ENCODE measurements around the gene TMEM215. TPM values are rescaled to one million over a fixed set of nuclear protein-coding genes. Genes with fewer than 3 reads are reported as not detected.

The TMEM215 gene, protein sequence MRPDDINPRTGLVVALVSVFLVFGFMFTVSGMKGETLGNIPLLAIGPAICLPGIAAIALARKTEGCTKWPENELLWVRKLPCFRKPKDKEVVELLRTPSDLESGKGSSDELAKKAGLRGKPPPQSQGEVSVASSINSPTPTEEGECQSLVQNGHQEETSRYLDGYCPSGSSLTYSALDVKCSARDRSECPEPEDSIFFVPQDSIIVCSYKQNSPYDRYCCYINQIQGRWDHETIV
- not detected for total RNA-seq
- polyA plus RNA-seq: not detected
- total RNA-seq: 0 reads per million in 6 experiments

- Mint-ChIP-seq H3K27ac (peak within 1 kb of the TSS in 1 of 10 donors; percentile 35), H3K27me3 (peaks cover 35 to 65% (median 50%) of the 10 kb centered on the region in 5 donors), H3K36me3 (peaks cover 0 to 3% (median 0%) of the 10 kb centered on the region in 3 donors), H3K4me1 (peaks cover 0 to 2% (median under 1%) of the 10 kb centered on the region in 4 donors), H3K4me3 (no peak within 1 kb of the TSS), H3K9me3 (peaks cover 0 to 2% (median 0%) of the 10 kb centered on the region in 9 donors)
- POLR2A ChIA-PET: no interaction called here
- ATAC-seq (no peak), DNase-seq (peak in 1 of 10 donors; percentile 4)
These were observed at the start of gene TMEM215 for GRCh38 chr9:32783168-32783891. Gene TMEM215 (plus strand): TSS chr9:32783540. CDS start chr9:32784184, 644 bp downstream.

GRCh38 chr9:32735476-32735875 lies 47.9 kb upstream of the TMEM215 start:
- ATAC-seq: no peak
- Mint-ChIP-seq H3K27ac (no peak overlapping the region), H3K4me3 (no peak overlapping the region), H3K36me3 (no peaks in the 10 kb centered on the region), H3K4me1 (no peaks in the 10 kb centered on the region), H3K27me3 (peaks cover 1 to 8% (median 2%) of the 10 kb centered on the region in 5 donors), H3K9me3 (peaks cover 0 to 7% (median 3%) of the 10 kb centered on the region in 9 donors)
- no peak for DNase-seq
- POLR2A ChIA-PET: no interaction called here

DNA sequence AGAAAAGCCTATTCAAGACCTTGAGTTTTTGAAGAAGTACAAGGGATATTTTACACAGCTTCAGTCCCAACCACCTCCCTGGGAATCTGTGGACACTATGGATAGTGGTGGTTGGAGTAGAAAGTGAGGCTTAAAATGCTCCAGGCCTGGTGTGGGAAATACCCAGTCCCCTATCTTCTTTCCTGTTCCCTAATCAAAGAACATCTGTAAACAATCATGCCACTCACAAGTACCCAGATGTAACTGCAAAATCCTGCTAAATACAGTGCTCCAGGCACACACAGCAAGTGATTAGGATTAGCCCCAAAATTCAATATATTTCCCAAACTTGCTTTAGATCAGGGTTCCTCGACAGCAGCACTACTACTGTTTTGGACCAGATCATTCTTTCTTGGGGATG lies 46.0 kb upstream of the TMEM215 start:
- DNase-seq (no peak), ATAC-seq (no peak)
- Mint-ChIP-seq H3K4me3 (no peak overlapping the region), H3K36me3 (no peaks in the 10 kb centered on the region), H3K27ac (no peak overlapping the region), H3K27me3 (peaks cover 1 to 9% (median 6%) of the 10 kb centered on the region in 5 donors), H3K4me1 (no peaks in the 10 kb centered on the region), H3K9me3 (peaks cover 0 to 15% (median 3%) of the 10 kb centered on the region in 9 donors)
- POLR2A ChIA-PET: no interaction called here

DNA sequence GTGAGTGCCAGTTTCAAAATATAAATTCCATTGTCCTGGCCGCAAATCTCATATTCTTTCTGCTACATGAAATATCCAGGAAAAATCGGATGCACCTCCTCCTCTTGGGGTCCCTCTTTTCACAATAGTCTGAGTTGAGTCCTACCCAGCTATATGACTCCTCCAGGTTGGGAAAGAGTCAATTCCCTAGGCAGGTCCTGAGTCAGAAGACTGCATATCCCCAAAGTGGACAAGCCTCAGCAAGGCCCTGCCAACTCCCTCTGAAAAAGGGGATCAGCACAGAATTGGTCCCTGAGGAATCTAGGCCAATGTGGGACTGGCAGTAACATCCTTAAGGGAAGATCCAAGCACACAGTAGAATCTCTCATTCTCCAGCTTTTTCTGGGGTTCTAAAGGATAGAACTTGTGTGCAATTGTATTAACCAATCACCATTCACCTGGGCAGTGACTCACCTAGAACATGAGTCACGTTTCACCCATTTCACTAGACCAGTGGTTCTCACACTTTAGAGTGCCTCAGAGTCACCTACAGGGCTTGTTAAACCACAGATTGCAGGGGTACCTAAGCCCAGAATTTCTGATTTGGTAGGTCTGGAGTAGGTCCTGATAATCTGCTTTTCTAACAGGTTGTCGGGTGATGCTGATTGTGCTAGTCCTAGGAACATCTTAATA lies 44.7 kb upstream of the TMEM215 start:
- Mint-ChIP-seq H3K9me3 (peaks cover 3 to 19% (median 14%) of the 10 kb centered on the region in 9 donors), H3K27ac (no peak overlapping the region), H3K36me3 (no peaks in the 10 kb centered on the region), H3K4me3 (no peak overlapping the region), H3K27me3 (peaks cover 2 to 13% (median 6%) of the 10 kb centered on the region in 5 donors), H3K4me1 (no peaks in the 10 kb centered on the region)
- DNase-seq: no peak
- no peak for ATAC-seq
- POLR2A ChIA-PET: no interaction called here

DNA sequence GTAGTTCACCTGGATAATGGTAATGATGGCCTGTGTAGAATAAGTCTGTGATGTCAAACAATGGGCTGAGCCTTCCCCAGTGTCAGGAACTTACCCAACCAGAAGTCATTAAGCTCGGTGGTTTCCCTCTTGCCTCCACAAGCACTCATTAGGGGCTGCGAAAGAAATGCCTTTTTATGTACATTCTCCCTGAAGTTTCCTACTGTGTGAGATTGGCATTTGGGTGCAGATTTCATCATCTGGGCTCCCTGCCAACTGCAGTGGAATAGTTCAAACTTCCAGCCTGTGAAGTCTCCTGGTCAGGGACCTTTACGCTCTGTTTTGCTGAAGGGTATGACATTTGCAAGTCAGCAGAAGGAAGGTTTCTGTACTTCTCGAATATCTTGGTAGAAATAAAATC lies 41.6 kb upstream of the TMEM215 start:
- H3K36me3 Mint-ChIP-seq: no peaks in the 10 kb centered on the region
- POLR2A ChIA-PET: no interaction called here
- peaks cover 0 to 9% (median 6%) of the 10 kb centered on the region in 5 donors for H3K27me3 Mint-ChIP-seq

DNA sequence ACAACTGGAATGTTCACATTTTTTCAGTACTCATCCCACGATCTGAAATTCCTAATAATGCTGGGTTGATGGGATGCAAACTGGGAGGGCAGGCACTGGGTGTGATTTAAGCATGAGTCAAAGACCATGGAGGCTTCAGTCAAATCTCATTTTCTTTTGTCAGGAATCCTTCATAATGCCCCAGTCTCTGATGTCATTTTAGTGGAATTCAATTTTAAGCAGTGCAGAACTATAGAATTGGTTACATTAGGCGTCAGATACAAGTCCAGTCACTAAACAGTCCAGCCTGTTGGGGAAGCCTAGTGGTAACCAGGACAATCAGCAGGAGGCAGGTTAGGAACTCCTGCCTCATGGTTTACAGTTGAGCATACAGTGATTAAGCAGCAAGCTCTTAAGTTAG lies 41.0 kb upstream of the TMEM215 start:
- ATAC-seq: no peak
- no peak overlapping the region for H3K4me3 Mint-ChIP-seq
- peaks cover 0 to 26% (median 16%) of the 10 kb centered on the region in 9 donors for H3K9me3 Mint-ChIP-seq
- no peak overlapping the region for H3K27ac Mint-ChIP-seq
- DNase-seq: no peak
- H3K36me3 Mint-ChIP-seq: no peaks in the 10 kb centered on the region
- no peaks in the 10 kb centered on the region for H3K4me1 Mint-ChIP-seq
- POLR2A ChIA-PET: no interaction called here
- peaks cover 0 to 9% (median 6%) of the 10 kb centered on the region in 5 donors for H3K27me3 Mint-ChIP-seq

More for the DNA sequence above, 41.6 kb upstream of the TMEM215 start:
- no peak overlapping the region for H3K27ac Mint-ChIP-seq
- H3K4me3 Mint-ChIP-seq: no peak overlapping the region
- no peak for DNase-seq
- ATAC-seq: no peak
- no peaks in the 10 kb centered on the region for H3K4me1 Mint-ChIP-seq
- H3K9me3 Mint-ChIP-seq: peaks cover 0 to 26% (median 16%) of the 10 kb centered on the region in 9 donors

DNA sequence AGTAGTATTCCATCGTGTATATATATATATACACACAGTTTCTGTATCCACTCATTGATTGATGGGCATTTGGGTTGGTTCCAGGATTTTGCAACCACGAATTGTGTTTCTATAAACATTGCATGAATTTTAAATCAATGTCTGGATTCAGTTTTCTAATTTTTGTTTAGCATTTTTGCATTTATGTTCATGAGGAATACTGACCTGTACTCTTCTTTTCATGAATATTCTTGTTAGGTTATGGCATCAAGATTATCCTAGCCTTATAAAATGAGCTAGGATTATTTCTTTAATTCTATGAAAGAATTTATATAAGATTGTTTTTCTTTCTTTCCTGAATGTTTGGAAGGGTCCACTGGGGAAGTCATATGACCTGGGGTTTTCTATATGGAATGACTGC lies 35.3 kb upstream of the TMEM215 start:
- no peak overlapping the region for H3K4me3 Mint-ChIP-seq
- ATAC-seq (no peak), DNase-seq (no peak)
- H3K4me1 Mint-ChIP-seq: no peaks in the 10 kb centered on the region
- H3K27me3 Mint-ChIP-seq: peaks cover 0 to 18% (median 10%) of the 10 kb centered on the region in 5 donors
- no peak overlapping the region for H3K27ac Mint-ChIP-seq
- POLR2A ChIA-PET: no interaction called here
- peaks cover 0 to 20% (median 9%) of the 10 kb centered on the region in 9 donors for H3K9me3 Mint-ChIP-seq
- H3K36me3 Mint-ChIP-seq: no peaks in the 10 kb centered on the region

GRCh38 chr9:32755730-32756129 lies 27.6 kb upstream of the TMEM215 start:
- POLR2A ChIA-PET: no interaction called here
- no peak for ATAC-seq
- Mint-ChIP-seq H3K4me3 (no peak overlapping the region), H3K27me3 (peaks cover 7 to 43% (median 11%) of the 10 kb centered on the region in 5 donors), H3K36me3 (no peaks in the 10 kb centered on the region), H3K9me3 (peaks cover 0 to 10% (median 3%) of the 10 kb centered on the region in 9 donors), H3K4me1 (no peaks in the 10 kb centered on the region), H3K27ac (no peak overlapping the region)
- no peak for DNase-seq

- no peak for DNase-seq
- no peak overlapping the region for H3K27ac Mint-ChIP-seq
- no peaks in the 10 kb centered on the region for H3K4me1 Mint-ChIP-seq
- ATAC-seq: no peak
- H3K9me3 Mint-ChIP-seq: peaks cover 0 to 6% (median 0%) of the 10 kb centered on the region in 9 donors
- POLR2A ChIA-PET: no interaction called here
- H3K36me3 Mint-ChIP-seq: no peaks in the 10 kb centered on the region
- H3K4me3 Mint-ChIP-seq: no peak overlapping the region
- H3K27me3 Mint-ChIP-seq: peaks cover 7 to 14% (median 7%) of the 10 kb centered on the region in 5 donors
These were observed 19.2 kb upstream of the TMEM215 start for GRCh38 chr9:32764139-32764538.

DNA sequence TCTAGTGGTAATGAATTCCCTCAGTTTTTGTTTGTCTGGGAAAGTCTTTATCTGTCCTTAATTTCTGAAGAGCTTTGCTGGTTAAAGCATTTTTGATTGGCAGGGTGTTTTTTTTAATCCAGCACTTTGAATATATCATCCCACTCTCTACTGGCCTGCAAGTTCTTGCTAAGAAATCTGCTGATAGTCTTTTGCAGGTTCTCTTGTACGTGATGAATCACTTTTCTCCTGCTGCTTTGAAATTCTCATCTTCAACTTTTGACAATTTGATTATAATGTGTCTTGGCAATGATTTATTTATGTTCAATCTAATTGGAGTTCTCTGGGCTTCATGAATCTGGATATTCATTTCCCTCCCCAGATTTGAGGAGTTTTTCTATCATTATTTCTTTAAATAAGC lies 8.1 kb upstream of the TMEM215 start:
- Mint-ChIP-seq H3K9me3 (peaks cover 14 to 57% (median 40%) of the 10 kb centered on the region in 9 donors), H3K36me3 (peaks cover 0 to 27% (median 0%) of the 10 kb centered on the region in 3 donors)

DNA sequence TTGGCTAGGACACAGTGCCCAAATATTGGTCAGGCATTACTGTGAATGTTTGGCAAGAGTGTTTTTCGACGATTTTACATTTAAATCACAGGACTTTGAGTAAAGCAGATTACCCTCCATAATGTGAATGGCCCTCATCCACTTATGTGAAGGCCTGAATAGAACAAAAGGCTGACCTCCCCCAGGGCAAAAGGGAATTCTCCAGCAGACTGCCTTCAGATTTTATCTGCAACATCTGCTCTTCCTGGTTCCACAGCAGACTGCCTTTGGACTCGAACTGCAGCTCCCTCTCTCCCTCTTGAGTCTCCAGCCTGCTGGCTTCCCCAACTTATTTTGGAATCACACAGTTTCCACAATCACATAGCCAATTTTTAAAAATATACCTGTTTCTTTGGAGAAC lies 7.1 kb upstream of the TMEM215 start:
- POLR2A ChIA-PET: no interaction called here
- no peak overlapping the region for H3K4me3 Mint-ChIP-seq
- DNase-seq (no peak), ATAC-seq (no peak)
- H3K27me3 Mint-ChIP-seq: peaks cover 19 to 54% (median 28%) of the 10 kb centered on the region in 5 donors
- peaks cover 14 to 53% (median 38%) of the 10 kb centered on the region in 9 donors for H3K9me3 Mint-ChIP-seq
- no peaks in the 10 kb centered on the region for H3K4me1 Mint-ChIP-seq
- peaks cover 0 to 27% (median 0%) of the 10 kb centered on the region in 3 donors for H3K36me3 Mint-ChIP-seq
- H3K27ac Mint-ChIP-seq: no peak overlapping the region

More for the DNA sequence above, 8.1 kb upstream of the TMEM215 start:
- POLR2A ChIA-PET: no interaction called here
- no peak overlapping the region for H3K27ac Mint-ChIP-seq
- H3K27me3 Mint-ChIP-seq: peaks cover 12 to 45% (median 20%) of the 10 kb centered on the region in 5 donors
- no peaks in the 10 kb centered on the region for H3K4me1 Mint-ChIP-seq
- ATAC-seq (no peak), DNase-seq (no peak)
- no peak overlapping the region for H3K4me3 Mint-ChIP-seq

DNA sequence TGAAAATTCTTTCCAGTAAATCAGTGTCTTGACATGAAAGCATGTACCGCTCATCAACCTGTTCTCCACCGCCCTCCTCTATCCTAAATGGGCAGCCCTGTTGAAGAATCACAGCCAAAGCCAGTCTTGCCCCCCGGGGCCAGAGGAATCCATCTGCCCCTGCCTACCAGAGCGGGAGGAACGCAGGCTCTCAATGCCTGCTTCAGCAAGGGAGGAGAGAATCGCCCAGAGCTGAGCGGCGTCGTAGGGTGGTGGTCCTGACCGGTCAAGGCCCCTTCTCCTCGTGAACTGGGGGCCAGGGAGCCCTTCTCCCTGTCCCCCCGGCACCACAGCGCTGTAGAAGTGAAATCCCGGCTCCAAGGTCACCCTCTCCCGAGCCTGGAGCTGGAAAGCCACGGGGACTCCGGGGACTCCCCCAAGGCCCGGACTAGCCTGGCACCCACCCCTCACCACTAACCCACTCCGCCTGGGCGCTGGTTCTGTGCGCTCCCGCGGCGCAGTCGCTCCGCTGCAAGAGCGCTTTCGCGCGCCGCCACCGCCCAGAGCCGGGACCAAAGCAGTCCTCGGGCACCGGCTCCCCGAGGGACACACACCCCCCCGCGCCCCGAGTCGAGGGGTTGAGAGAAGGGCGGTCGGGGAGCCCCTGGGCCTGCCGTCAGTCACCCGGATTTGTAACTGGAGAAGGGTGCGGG lies 718 bp upstream of the TMEM215 start:
- H3K9me3 Mint-ChIP-seq: peaks cover 0 to 7% (median 0%) of the 10 kb centered on the region in 9 donors
- no peak overlapping the region for H3K4me3 Mint-ChIP-seq
- POLR2A ChIA-PET: no interaction called here
- ATAC-seq (no peak), DNase-seq (peak in 1 of 10 donors; percentile 6)
- H3K27ac Mint-ChIP-seq: no peak overlapping the region
- peaks cover 35 to 68% (median 52%) of the 10 kb centered on the region in 5 donors for H3K27me3 Mint-ChIP-seq
- peaks cover 0 to 2% (median under 1%) of the 10 kb centered on the region in 4 donors for H3K4me1 Mint-ChIP-seq
- H3K36me3 Mint-ChIP-seq: peaks cover 0 to 9% (median 0%) of the 10 kb centered on the region in 3 donors
